GM18858 (cell line): ENCODE measurements around the gene IL13RA1.
"Not testable (repeated sequence)": the region's sequence is repeated elsewhere in the genome, so short reads cannot be mapped to it uniquely, and the experiment has no call there.

Experiments
- ATAC-seq: cut with Tn5 transposase; IDR thresholded peaks from one replicate; pipeline ENCODE4 v1.9.1; 2021; ENCODE audit not compliant: unreplicated experiment

Gene IL13RA1

DNA sequence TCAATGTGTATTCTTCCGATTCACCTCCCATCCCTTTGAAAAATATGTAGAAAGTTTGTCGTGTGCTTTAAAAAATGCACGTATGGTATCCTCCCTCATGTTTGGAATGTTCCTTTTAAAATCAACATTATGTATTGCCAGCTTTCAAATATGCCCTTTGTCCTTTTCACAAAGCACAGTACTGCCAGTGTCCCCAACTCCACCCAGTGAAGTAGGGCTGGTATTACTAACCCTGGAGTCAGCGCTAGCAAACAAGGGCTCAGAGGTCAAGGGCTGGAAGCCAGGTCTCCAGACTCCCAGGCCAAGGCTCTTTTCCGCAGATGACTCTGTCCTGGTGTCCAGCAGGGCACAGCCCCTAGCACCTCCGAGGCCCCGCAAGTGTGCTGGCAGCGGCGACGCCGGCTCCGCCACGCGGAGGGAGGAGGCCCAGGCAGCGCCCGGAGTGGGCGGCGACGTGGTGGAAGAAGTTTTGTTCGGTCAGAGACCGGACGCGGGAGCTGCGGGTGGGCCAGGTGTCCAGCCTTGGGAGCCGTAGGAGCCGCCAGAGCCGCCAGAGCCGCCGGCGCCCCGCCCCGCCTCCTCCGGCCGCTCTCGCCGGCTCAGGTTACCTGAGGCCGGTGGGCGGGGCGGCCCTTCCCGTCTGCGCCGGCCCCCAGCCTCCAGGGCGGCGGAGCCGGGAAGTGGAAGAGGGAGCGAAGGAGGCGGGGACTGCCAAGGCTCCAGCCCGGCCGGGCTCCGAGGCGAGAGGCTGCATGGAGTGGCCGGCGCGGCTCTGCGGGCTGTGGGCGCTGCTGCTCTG lies at the start of gene IL13RA1:
IL13RA1 (plus strand) TSS at position 720 of the 799 bp plus-strand sequence; CDS start at position 753, 33 bp downstream.
- ATAC-seq, result no peak

DNA sequence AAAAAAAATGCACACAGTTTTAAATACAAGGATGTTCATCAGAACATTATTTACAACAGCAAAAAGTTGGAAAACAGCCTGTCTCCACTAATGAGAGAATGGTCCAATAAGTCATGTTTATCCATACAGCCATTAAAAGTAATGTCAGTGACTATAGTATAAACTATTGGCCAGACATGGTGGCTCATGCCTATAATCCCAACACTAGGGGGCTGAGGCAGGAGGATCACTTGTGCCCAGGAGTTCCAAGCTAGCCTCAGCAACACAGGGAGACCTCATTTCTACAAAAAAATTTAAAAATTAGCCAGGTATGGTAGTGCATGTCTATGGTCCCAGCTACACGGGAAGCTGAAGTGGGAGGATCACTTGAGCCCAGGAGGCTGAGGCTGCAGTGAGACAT lies 48.1 kb upstream of the IL13RA1 start:
- no peak for ATAC-seq

- ATAC-seq, result no peak
These were observed 45.0 kb upstream of the IL13RA1 start for GRCh38 chrX:118682258-118683014.

DNA sequence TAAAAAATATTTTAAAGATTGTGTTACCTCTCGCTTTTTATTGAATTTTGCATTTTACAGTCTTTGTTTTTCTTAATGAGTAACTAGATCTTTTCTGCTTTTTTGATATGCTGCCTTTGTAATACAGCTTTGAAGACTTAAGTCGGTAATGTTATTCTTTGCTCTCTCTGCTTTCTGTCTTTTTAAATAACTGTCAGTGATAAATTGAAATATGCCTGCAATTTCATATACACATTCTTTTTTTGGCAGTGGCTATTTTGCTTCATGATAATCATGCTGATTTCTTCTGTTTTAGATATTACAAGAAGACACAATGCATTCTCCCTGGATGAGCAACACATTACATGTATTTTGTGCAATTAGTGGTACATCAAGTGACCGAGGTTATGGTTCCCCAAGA lies 42.0 kb upstream of the IL13RA1 start:
- no peak for ATAC-seq

DNA sequence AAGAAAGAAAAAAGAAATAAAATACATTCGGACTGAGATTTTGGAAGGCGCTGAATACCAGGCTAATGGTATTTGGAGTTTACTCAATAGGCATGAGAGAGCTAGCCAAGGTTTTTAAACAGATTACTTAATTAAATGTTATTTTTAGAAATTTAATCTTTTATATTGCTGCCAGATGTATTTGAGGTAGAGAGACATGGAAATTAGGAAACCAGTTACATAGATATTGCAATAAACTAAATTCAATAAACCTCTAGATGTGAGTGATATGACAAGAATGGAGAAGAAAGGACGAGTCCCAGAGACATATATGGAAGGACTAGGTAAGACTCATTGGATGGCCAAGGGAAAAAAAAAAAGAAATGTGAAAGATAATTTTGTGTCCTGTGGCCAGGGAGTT lies 38.5 kb upstream of the IL13RA1 start:
- no peak for ATAC-seq

GRCh38 chrX:118693843-118694242 lies 33.6 kb upstream of the IL13RA1 start:
- no peak for ATAC-seq

DNA sequence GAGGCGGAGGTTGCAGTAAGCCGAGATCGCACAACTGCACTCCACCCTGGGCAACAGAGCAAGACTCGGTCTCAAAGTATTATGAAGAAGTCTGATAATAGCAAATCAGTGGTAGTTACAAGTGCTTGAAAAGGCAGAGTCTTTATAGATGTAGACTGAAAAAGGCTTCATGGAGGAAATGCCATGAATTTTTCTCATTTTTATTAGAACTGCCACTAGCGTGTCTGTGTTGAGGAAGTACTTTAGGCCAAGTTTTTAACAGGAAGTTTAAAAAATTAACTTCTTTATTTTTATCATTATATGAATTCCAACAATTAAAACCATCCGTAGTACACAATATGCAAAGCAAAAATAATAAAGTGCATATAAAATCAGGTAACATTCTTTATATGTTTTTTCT lies 32.8 kb upstream of the IL13RA1 start:
- no peak for ATAC-seq

DNA sequence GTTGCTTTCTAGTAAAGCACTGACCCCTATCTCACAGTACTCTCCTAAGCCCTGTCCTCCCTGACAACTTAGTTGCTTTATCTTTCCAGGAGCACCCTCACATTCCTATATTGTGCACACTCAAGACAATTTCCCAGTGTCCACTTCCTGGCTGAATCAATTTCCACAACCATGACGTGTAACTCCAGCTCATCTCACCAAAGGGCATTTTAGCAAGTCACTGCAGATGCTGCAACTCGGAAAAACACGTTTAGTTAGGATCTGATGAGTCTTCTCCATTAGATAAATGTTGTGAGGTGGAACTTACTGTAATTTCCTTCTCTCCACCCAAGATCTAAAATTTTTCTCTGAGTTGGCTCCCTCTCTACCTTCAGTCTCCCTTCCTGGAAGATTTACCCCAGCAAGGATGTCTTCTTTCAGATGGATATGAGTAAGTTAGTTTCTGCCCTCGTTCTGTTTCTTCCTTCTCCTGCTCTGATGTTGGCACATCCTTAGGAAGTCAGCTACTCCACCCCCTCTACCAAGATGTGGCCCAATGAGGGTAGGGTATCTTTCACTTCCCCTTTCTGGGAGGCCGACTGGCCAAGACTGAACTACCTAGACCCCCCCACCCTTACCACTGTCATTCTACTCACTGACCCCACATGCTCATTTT lies 28.8 kb upstream of the IL13RA1 start:
- no peak for ATAC-seq

- no peak for ATAC-seq
These were observed 24.7 kb upstream of the IL13RA1 start for GRCh38 chrX:118702741-118703140.

- ATAC-seq, result no peak
These were observed 20.7 kb upstream of the IL13RA1 start for GRCh38 chrX:118706681-118707080.

DNA sequence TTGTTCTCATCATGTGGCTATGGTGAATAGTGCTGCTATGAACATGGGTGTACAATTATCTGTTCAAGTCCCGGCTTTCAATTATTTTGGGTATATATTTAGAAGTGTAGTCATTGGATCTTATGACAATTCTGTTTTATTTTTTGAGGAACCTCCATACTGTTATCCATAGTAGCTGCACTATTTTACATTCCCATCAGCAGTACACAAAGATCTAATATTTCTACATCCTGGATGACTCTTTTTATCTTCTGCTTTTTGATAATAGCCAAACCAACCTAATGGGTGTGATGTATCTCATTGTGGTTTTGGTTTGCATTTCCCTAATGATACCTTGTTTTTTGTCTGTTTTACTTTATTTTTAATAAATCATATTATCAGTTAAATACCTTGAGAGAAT lies 12.9 kb upstream of the IL13RA1 start:
- no peak for ATAC-seq

DNA sequence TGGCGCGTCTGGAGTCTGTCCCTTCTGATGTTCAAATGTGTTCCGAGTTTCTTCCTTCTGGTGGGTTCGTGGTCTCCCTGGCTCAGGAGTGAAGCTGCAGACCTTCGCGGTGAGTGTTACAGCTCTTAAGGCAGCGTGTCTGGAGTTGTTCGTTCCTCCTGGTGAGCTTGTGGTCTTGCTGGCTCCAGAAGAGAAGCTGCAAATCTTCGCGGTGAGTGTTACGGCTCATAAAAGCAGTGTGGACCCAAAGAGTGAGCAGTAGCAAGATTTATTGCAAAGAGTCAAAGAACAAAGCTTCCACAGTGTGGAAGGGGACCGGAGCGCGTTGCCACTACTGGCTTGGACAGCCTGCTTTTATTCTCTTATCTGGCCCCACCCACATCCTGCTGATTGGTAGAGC lies 11.5 kb upstream of the IL13RA1 start:
- ATAC-seq, result not testable (repeated sequence)

DNA sequence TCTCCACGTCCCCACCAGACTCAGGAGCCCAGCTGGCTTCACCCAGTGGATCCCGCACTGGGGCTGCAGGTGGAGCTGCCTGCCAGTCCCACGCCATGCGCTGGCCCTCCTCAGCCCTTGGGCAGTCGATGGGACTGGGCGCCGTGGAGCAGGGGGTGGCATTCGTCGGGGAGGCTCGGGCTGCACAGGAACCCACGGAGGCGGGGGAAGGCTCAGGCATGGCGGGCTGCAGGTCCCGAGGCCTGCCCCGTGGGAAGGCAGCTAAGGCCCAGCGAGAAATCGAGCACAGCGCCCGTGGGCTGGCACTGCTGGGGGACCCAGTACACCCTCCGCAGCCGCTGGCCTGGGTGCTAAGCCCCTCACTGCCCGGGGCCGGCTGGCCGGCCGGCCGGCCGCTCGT lies 10.6 kb upstream of the IL13RA1 start:
- not testable (repeated sequence) for ATAC-seq

DNA sequence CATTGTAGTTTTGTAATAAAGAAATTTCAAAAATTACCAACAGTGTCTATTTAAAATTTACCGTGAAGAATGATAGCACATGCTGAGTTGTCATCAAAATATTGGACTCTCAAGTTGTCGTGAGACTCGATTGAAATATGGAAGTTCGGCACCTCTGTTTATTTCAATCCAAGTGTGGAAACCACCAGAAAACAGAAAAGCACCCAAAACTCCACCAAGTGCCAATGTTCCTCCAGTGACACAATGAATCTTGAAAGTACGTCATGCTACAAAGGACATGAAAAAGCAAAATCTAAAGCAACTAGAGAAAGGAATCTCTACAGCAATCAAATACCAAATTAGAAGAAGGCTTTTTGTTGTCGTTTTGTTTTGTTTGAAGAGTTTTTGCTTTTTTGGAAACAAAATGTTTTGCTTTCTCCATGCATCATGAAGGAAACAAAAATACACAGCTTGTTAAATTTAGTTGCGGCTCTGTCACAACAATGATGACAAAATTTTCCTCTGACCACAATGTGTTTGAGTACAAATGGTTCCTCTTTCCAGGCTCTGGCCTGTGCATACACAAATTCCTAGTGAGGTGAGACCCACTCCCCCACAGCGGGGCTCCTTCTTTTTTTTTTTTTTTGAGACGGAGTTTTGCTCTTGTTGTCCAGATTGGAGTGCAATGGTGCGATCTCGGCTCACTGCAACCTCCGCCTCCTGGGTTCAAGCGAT lies 9.6 kb upstream of the IL13RA1 start:
- ATAC-seq, result no peak

DNA sequence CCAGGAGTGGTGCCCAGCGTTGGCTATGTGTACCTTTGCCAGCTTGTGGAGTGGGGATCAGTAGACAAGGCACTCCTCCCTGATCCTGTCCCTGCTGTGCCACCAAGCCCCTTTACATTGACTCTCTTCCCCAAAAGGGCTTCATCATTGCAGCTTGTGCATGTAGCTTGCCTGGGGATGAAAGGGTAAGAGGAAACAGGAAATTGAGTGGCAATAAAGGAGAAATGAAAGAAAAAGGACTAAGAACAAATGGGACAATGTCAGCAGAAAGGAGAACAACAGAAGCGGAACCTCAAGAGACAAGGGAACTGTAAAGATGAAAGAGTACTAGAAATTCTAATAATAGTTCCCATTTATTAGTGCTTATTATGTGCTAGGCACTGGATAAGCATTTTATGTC lies 8.7 kb upstream of the IL13RA1 start:
- no peak for ATAC-seq

- no peak for ATAC-seq
These were observed 7.2 kb upstream of the IL13RA1 start for GRCh38 chrX:118720058-118720707.

DNA sequence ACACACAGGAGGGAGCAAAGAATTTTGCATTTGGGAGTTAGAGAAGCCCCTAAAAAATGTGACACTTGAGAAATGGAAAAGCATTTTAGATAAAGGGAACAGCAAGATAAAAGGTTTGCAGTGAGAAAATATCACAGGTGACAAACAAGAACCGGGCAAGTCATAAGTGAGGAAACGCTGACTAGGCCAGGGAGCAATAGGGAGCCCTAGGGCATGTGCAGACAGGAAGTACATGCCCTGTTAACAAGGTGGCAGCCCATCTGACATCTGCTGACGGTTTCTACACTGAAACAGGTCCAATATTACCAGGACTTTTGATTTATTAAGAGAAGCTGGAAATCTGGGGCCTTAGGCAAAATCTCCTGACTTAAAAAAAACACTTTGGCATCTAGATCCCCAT lies 4.0 kb upstream of the IL13RA1 start:
- no peak for ATAC-seq

DNA sequence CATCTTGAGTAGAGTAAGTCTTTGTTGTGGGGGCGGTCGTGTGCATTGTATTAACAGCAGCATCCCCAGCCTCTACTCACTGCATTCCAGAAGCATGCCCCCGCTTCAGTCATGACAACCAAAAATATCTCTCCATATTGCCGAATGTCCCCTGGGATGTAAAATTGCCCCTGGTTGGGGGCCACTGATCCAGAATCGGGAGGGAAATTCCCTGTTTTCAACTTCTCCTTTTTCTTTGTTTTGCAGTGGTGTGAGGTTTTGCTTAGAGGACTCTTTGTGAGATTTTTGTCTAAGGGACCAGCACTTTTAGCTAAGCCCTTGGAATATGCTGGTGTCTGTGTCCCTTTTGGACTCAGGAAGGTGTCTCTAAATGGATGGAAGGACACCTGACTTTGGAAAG lies 3.0 kb upstream of the IL13RA1 start:
- no peak for ATAC-seq

- ATAC-seq, result no peak
These were observed 2.6 kb upstream of the IL13RA1 start for GRCh38 chrX:118724775-118725174.

DNA sequence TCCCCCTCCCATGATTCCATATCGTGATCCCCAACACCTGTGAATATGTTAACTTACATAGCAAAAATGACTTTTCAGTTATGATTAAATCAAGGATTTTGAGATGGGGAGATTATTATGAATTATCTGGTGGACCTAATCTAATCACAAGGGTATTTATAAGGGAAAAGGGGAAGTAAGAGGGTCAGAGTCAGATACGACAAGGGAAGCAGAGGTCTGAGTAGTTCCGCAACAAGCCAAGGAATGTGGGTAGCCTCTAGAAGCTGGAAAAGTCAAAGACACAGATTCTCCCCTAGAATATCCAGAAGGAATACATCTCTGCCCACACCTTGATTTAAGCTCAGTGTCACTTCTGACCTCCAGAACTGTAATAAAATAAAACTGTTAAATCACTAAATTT lies 1.0 kb upstream of the IL13RA1 start:
- ATAC-seq, result no peak
